Smooth muscle cell (in vitro differentiated cells): ENCODE results near the gene CDH3. TPM values are rescaled to one million over a fixed set of nuclear protein-coding genes. Genes with fewer than 3 reads are reported as not detected.
A peak's percentile ranks its signal among the peaks of the same experiment; 100 is the strongest.

Experiments
- DNase-seq: peaks from one replicate; lab custom pipeline; 2025; ENCODE audit not compliant: unreplicated experiment; lab: John Stamatoyannopoulos, UW
- H2AFZ ChIP-seq: fragments of 200-600 bp; sonication (generic); 2 replicates; pipeline ENCODE4 v1.6.0; 2016; ENCODE audit warnings: antibody characterized with exemption, low read depth, mild to moderate bottlenecking
- H3F3A ChIP-seq: fragments of 200-600 bp; sonication (generic); 2 replicates; pipeline ENCODE4 v1.6.0; 2017; ENCODE audit warnings: antibody characterized with exemption, low read depth
- H3K27ac ChIP-seq: fragments of 200-600 bp; sonication (generic); 2 replicates; pipeline ENCODE4 v1.5.1; 2016; ENCODE audit warnings: low read depth, mild to moderate bottlenecking
- H3K27me3 ChIP-seq: fragments of 200-600 bp; sonication (generic); 2 replicates; pipeline ENCODE4 v1.6.1; 2016; ENCODE audit warnings: low read depth, mild to moderate bottlenecking
- H3K36me3 ChIP-seq: fragments of 200-600 bp; sonication (generic); 2 replicates; pipeline ENCODE4 v1.5.1; 2016; ENCODE audit warnings: low read depth
- H3K4me1 ChIP-seq: fragments of 200-600 bp; sonication (generic); 2 replicates; pipeline ENCODE4 v1.5.1; 2016; ENCODE audit warnings: low read depth
- H3K4me2 ChIP-seq: fragments of 200-600 bp; sonication (generic); 2 replicates; pipeline ENCODE4 v1.6.0; 2016; ENCODE audit warnings: mild to moderate bottlenecking
- H3K4me3 ChIP-seq: fragments of 200-600 bp; sonication (generic); 2 replicates; pipeline ENCODE4 v1.5.1; 2016; ENCODE audit warnings: mild to moderate bottlenecking
- H3K79me2 ChIP-seq: fragments of 200-600 bp; sonication (generic); 2 replicates; pipeline ENCODE4 v1.6.0; 2016; ENCODE audit warnings: low read depth, mild to moderate bottlenecking
- H3K9ac ChIP-seq: fragments of 200-600 bp; sonication (generic); 2 replicates; pipeline ENCODE4 v1.6.0; 2016; ENCODE audit warnings: low read depth
- H3K9me3 ChIP-seq: fragments of 200-600 bp; sonication (generic); replicated peaks from 2 replicates; pipeline ENCODE4 v1.5.1; 2016; ENCODE audit warnings: low read depth
- H4K20me1 ChIP-seq: fragments of 200-600 bp; sonication (generic); 2 replicates; pipeline ENCODE4 v1.6.0; 2016; ENCODE audit warnings: low read depth
- WGBS: methylation state at CpG from one replicate; pipeline ENCODE4 v1.1.7; 2016; ENCODE audit warnings: low lambda C conversion rate; 5-methylcytosine and 5-hydroxymethylcytosine counted together
- polyA plus RNA-seq: library from polyadenylated mRNA; unstranded; fragments of >200 nt; fragmentation: Nextera tagmentation; extraction: Ambion mirVana; gene quantifications from 2 replicates; pipeline ENCODE4 v1.2.1, GENCODE V29; 2016
- total RNA-seq: library from RNA; depleted of rRNA; stranded (reverse); fragments of >200 nt; gene quantifications from 2 replicates; pipeline ENCODE4 v1.2.3, GENCODE V29; 2014
- TF ChIP-seq, protein P1 (sequence below): fragments of 200-600 bp; sonication (generic); IDR thresholded peaks from 2 replicates; pipeline ENCODE4 v1.5.1; 2017; ENCODE audit warnings: borderline replicate concordance, mild to moderate bottlenecking, antibody characterized with exemption; ENCODE audit not compliant: insufficient read depth, poor library complexity, severe bottlenecking

Gene CDH3
- total and polyA plus RNA-seq, 2 experiments from 2014 or later, result 18.9 to 78.2 TPM

GRCh38 chr16:68743664-68744063 lies 98.6 kb downstream of the CDH3 start:
- Histone ChIP-seq H3F3A (no peaks in the 10 kb centered on the region), H3K36me3 (no peaks in the 10 kb centered on the region), H3K4me3 (no peak overlapping the region), H3K4me1 (peaks cover 6% of the 10 kb centered on the region), H3K9me3 (no peaks in the 10 kb centered on the region), H3K27me3 (peaks cover under 1% of the 10 kb centered on the region), H3K27ac (peak overlapping the region; percentile 79), H3K79me2 (peaks cover 9% of the 10 kb centered on the region), H3K9ac (no peak overlapping the region), H2AFZ (no peak overlapping the region), H3K4me2 (no peak overlapping the region), H4K20me1 (peaks cover 9% of the 10 kb centered on the region)
- DNase-seq, result no peak
- WGBS, result 92% methylated on average over 4 of the region's 4 CpGs
- TF ChIP-seq, protein P1, sequence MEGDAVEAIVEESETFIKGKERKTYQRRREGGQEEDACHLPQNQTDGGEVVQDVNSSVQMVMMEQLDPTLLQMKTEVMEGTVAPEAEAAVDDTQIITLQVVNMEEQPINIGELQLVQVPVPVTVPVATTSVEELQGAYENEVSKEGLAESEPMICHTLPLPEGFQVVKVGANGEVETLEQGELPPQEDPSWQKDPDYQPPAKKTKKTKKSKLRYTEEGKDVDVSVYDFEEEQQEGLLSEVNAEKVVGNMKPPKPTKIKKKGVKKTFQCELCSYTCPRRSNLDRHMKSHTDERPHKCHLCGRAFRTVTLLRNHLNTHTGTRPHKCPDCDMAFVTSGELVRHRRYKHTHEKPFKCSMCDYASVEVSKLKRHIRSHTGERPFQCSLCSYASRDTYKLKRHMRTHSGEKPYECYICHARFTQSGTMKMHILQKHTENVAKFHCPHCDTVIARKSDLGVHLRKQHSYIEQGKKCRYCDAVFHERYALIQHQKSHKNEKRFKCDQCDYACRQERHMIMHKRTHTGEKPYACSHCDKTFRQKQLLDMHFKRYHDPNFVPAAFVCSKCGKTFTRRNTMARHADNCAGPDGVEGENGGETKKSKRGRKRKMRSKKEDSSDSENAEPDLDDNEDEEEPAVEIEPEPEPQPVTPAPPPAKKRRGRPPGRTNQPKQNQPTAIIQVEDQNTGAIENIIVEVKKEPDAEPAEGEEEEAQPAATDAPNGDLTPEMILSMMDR, result no peak

DNA sequence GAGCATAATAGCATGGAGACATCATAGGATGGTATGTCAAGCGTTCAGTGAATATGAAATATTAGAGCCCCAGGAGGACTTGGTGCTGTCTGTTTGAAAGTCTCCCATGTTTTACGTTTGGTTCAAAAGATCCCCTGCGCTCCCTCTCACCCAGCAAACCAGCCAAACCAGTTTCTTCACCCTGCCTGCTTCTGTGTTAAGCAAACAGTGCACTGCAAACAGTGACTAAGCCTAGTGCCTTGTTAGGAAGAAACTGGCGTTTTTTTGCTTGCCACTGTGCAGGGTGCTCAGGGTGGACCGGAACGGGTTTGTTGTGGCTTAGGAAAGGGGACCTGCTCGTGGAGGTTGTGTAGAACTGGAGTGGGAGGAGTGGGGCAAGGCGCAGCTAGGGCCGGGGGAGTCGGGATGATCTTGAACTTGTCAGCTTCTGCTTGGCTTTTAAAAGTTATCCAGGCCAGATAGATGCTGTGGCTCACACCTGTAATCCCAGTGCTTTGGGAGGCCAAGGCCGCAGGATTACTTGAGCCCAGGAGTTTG lies 99.7 kb downstream of the CDH3 start:
- H3K36me3 ChIP-seq, result no peaks in the 10 kb centered on the region
- peak overlapping the region; percentile 79 for H3K27ac ChIP-seq
- no peak overlapping the region for H3K9ac ChIP-seq
- H3K9me3 ChIP-seq, result no peaks in the 10 kb centered on the region
- H2AFZ ChIP-seq, result no peak overlapping the region
- no peak overlapping the region for H3K4me3 ChIP-seq
- DNase-seq, result no peak
- H3K27me3 ChIP-seq, result no peaks in the 10 kb centered on the region
- H3K4me2 ChIP-seq, result peak overlapping the region; percentile 16
- WGBS, result 42% methylated on average over 11 of the region's 11 CpGs
- H4K20me1 ChIP-seq, result peaks cover 9% of the 10 kb centered on the region
- TF ChIP-seq, protein P1, result no peak
- peaks cover 9% of the 10 kb centered on the region for H3K79me2 ChIP-seq
- peaks cover 6% of the 10 kb centered on the region for H3K4me1 ChIP-seq
- H3F3A ChIP-seq, result no peaks in the 10 kb centered on the region

GRCh38 chr16:68746951-68747350 lies 101.8 kb downstream of the CDH3 start:
- no peaks in the 10 kb centered on the region for H3F3A ChIP-seq
- peaks cover 9% of the 10 kb centered on the region for H3K79me2 ChIP-seq
- H4K20me1 ChIP-seq, result peaks cover 4% of the 10 kb centered on the region
- H3K27ac ChIP-seq, result no peak overlapping the region
- no peak for DNase-seq
- no peaks in the 10 kb centered on the region for H3K36me3 ChIP-seq
- H3K4me3 ChIP-seq, result no peak overlapping the region
- no peak overlapping the region for H3K9ac ChIP-seq
- no peak overlapping the region for H2AFZ ChIP-seq
- peaks cover 6% of the 10 kb centered on the region for H3K4me1 ChIP-seq
- no peaks in the 10 kb centered on the region for H3K9me3 ChIP-seq
- H3K4me2 ChIP-seq, result no peak overlapping the region
- H3K27me3 ChIP-seq, result no peaks in the 10 kb centered on the region
- TF ChIP-seq, protein P1, result no peak

DNA sequence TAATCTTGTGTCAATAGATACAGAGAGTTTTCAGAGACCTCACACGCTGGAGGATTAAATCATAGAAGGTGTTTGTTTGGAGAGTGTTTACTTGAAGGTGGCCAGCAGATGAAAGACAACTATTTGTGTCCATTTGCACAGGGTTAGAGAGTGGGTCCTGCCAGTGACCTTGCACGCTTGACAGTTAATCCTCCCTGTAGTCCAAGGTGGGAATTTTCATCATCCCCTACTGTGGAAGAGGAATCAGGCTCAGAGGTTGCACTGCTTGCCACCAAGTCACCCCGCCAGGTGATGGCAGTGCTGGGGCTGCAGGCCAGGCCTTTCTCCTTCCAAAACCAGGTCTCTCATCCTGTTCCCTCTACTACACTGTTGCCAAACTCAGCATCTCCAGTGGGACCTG lies 104.3 kb downstream of the CDH3 start:
- TF ChIP-seq, protein P1, result no peak
- H3K36me3 ChIP-seq, result no peaks in the 10 kb centered on the region
- H2AFZ ChIP-seq, result no peak overlapping the region
- H3F3A ChIP-seq, result no peaks in the 10 kb centered on the region
- H3K4me3 ChIP-seq, result no peak overlapping the region
- WGBS, result 93% methylated on average over 3 of the region's 3 CpGs
- H3K79me2 ChIP-seq, result peaks cover 9% of the 10 kb centered on the region
- peaks cover 4% of the 10 kb centered on the region for H4K20me1 ChIP-seq
- no peak overlapping the region for H3K4me2 ChIP-seq
- no peaks in the 10 kb centered on the region for H3K4me1 ChIP-seq
- no peak overlapping the region for H3K9ac ChIP-seq
- H3K27ac ChIP-seq, result no peak overlapping the region
- no peaks in the 10 kb centered on the region for H3K9me3 ChIP-seq
- no peaks in the 10 kb centered on the region for H3K27me3 ChIP-seq
- no peak for DNase-seq
